Stimulated activated CD8-positive, alpha-beta memory T cell treated with anti-CD3 and anti-CD28 coated beads, Interleukin-15, amount 100 ng/mL, for 1 hour (primary cell): ENCODE results near the gene PAPPA.

ENCODE experiments used
- DNase-seq: peaks from one replicate; pipeline ENCODE4 v3.0.0-alpha.2; 2020; ENCODE audit warnings: low read depth

The PAPPA gene

GRCh38 chr9:116151966-116152381, 1.6 kb upstream of the PAPPA start:
- no peak for DNase-seq

- no peak for DNase-seq
Observed at GRCh38 chr9:116152390-116152789, 1.2 kb upstream of the PAPPA start.

- DNase-seq = no peak
Observed at GRCh38 chr9:116152941-116153764, 438 bp upstream of the PAPPA start.

- DNase-seq = no peak
Observed at GRCh38 chr9:116154334-116154975, 864 bp downstream of the PAPPA start.

GRCh38 chr9:116154976-116155697, 1.5 kb downstream of the PAPPA start:
- DNase-seq = no peak

GRCh38 chr9:116155698-116156039, 2.1 kb downstream of the PAPPA start:
- DNase-seq = no peak

GRCh38 chr9:116156621-116157314, 3.2 kb downstream of the PAPPA start:
- DNase-seq = no peak

- no peak for DNase-seq
Observed at GRCh38 chr9:116157436-116158138, 4.0 kb downstream of the PAPPA start.

- DNase-seq = no peak
Observed at GRCh38 chr9:116160676-116161571, 7.3 kb downstream of the PAPPA start.

GRCh38 chr9:116162241-116162781, 8.7 kb downstream of the PAPPA start:
- DNase-seq = no peak

GRCh38 chr9:116163293-116164055, 9.9 kb downstream of the PAPPA start:
- no peak for DNase-seq

- DNase-seq = no peak
Observed at GRCh38 chr9:116165912-116166311, 12.3 kb downstream of the PAPPA start.

GRCh38 chr9:116166713-116167112, 13.1 kb downstream of the PAPPA start:
- DNase-seq = no peak

- DNase-seq = no peak
Observed at GRCh38 chr9:116168231-116168630, 14.6 kb downstream of the PAPPA start.

- no peak for DNase-seq
Observed at GRCh38 chr9:116172216-116172615, 18.6 kb downstream of the PAPPA start.

- no peak for DNase-seq
Observed at GRCh38 chr9:116174347-116174746, 20.8 kb downstream of the PAPPA start.

GRCh38 chr9:116175614-116176013, 22.0 kb downstream of the PAPPA start:
- DNase-seq = no peak

GRCh38 chr9:116178481-116179211, 25.1 kb downstream of the PAPPA start:
- DNase-seq = no peak

- no peak for DNase-seq
Observed at GRCh38 chr9:116179568-116179967, 26.0 kb downstream of the PAPPA start.
